ENCODE data around the gene DOC2B.

DNA sequence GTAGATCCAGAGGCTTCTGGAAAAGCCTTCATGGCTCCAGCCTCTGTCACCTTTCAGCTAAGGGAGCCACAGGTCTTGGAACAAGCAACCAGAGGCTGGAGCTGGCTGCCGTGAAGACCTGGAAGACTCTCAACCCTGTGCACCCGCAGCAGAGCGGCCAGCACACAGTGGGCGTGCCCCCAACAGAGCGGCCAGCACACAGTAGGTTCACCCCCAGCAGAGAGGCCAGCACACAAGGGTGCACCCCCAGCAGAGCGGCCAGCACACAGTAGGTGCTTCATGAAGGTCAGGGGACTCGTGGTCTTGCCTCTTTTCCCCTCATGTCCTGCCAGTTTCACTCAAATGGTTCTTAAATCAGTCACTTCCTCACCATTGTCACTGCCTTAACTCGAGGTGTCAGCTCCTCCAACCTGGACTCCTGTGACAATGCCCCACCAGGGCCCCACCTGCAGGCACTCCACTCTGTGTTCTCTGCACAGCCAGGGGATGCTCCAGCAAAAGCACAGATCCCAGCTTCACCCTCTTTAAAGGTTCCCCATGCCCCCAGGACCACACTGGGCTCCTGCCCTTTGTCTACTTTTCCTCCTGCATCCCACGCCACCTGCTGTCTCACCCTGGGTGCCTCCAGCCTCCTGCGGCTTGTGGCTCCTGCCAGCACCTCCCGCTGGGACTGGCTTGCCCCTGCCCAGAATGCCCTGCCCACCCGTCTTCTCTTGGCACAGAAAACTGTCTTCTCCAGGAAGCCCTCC, 42.4 kb upstream of the DOC2B start:
- TF ChIP-seq, protein P1, sequence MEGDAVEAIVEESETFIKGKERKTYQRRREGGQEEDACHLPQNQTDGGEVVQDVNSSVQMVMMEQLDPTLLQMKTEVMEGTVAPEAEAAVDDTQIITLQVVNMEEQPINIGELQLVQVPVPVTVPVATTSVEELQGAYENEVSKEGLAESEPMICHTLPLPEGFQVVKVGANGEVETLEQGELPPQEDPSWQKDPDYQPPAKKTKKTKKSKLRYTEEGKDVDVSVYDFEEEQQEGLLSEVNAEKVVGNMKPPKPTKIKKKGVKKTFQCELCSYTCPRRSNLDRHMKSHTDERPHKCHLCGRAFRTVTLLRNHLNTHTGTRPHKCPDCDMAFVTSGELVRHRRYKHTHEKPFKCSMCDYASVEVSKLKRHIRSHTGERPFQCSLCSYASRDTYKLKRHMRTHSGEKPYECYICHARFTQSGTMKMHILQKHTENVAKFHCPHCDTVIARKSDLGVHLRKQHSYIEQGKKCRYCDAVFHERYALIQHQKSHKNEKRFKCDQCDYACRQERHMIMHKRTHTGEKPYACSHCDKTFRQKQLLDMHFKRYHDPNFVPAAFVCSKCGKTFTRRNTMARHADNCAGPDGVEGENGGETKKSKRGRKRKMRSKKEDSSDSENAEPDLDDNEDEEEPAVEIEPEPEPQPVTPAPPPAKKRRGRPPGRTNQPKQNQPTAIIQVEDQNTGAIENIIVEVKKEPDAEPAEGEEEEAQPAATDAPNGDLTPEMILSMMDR (IDR thresholded peaks at IDR 0.05; ENCODE audit: low read length), result no peak
- no peak for TF ChIP-seq EZH2 (IDR thresholded peaks at IDR 0.05; ENCODE audit: borderline replicate concordance, low read length)

All from OCI-LY1 (cell line).